ENCODE data around the gene ZNF432. TPM values are rescaled to one million over a fixed set of nuclear protein-coding genes. Genes with fewer than 3 reads are reported as not detected.

Gene ZNF432
- total and polyA plus RNA-seq, 2 of the 13 experiments (the other 11 are each of a cell fraction or from before 2014, with no cell fraction given), result 4.1 to 8.7 TPM

DNA sequence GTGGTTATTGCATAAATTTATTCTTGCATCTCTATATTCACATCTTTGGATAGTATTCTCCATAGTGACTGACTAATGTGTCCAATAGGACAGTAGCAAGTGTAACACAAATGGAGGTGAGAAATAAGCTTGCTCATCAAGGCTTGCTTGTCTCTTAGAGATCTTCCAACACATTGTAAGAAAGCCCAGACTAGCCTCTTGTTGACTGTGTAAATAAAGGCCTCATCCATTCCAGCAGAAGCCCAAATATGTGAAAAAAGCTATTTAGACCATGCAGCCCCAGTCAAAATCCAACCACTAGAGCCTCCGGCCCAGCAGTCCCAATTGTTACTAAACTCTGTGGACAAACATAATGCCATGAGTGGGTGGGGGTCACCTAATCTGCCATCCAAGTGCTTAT is 38.0 kb downstream of the ZNF432 start:
- H3K27ac ChIP-seq (ENCODE audit: extremely low read length, insufficient read depth, low read length), result no peak overlapping the region
- H4K20me1 ChIP-seq (ENCODE audit: insufficient read depth, low read length), result no peaks in the 10 kb centered on the region
- H3K9ac ChIP-seq (ENCODE audit: insufficient read depth, low read depth, low read length), result no peak overlapping the region
- in situ Hi-C loops (cut with HindIII; ENCODE audit: extremely low pct_ligation_motif_present, low pct_unique_long_range_greater_than_20kb) (no loop called here), intact Hi-C loops (cut with micrococcal nuclease; ENCODE audit: unreplicated experiment) (no loop called here)
- H3K4me3 ChIP-seq (replicated peaks in 1 of 3; ENCODE audit: insufficient read depth in 1 of 3, low read depth in 2 of 3, low read length in 3 of 3), result no peak overlapping the region
- DNase-seq (ENCODE audit: low spot score) (no peak), FAIRE-seq (no peak), ATAC-seq (no peak)
- peaks cover 18% of the 10 kb centered on the region for H3K4me1 ChIP-seq (ENCODE audit: insufficient read depth, low read length)
- no peaks in the 10 kb centered on the region; a peak in 1 of 5 replicates for H3K27me3 ChIP-seq (ENCODE audit: control insufficient read depth in 1 of 2, insufficient read depth in 2 of 2, low read length in 2 of 2)
- POLR2A ChIA-PET, result interaction anchor here (1.2 kb wide), 1 partner anchor 18 kb away, joined by 4 read pairs; the partner anchor contains the start of gene ZNF614
- TF ChIP-seq ADNP (CRISPR knock-in tag; IDR thresholded peaks at IDR 0.05) (no peak), ZNF7 (CRISPR knock-in tag; IDR thresholded peaks at IDR 0.05) (peak; percentile 89), FOXA1 (IDR thresholded peaks at IDR 0.05) (no peak), FOXA1 (CRISPR knock-in tag; IDR thresholded peaks at IDR 0.05) (peak; percentile 60), FOXA3 (CRISPR knock-in tag; IDR thresholded peaks at IDR 0.05) (peak; percentile 58)
- BruUV-seq (replicated peaks), result no TSS peak
- no peak overlapping the region for H3K4me2 ChIP-seq (ENCODE audit: low read depth, low read length)
- 17% methylated on average over 1 of the region's 1 CpG for WGBS (ENCODE audit: low lambda C conversion rate)
- H3K36me3 ChIP-seq (replicated peaks in 1 of 2; ENCODE audit: control insufficient read depth in 1 of 2, insufficient read depth in 2 of 2, low read length in 2 of 2), result peaks cover 6 to 16% of the 10 kb centered on the region in 2 experiments; a peak in 4 of 5 replicates
- CTCF ChIA-PET (ENCODE audit: low intra/inter-chr PET ratio, low total read pairs), result no interaction called here
- peaks cover 3% of the 10 kb centered on the region; the same call in 1 of the 2 replicates for H3K9me3 ChIP-seq (ENCODE audit: low read length)
- peaks cover 20% of the 10 kb centered on the region for H3K79me2 ChIP-seq (ENCODE audit: insufficient read depth, low read length)
- H2AFZ ChIP-seq (ENCODE audit: low read length), result no peak overlapping the region

DNA sequence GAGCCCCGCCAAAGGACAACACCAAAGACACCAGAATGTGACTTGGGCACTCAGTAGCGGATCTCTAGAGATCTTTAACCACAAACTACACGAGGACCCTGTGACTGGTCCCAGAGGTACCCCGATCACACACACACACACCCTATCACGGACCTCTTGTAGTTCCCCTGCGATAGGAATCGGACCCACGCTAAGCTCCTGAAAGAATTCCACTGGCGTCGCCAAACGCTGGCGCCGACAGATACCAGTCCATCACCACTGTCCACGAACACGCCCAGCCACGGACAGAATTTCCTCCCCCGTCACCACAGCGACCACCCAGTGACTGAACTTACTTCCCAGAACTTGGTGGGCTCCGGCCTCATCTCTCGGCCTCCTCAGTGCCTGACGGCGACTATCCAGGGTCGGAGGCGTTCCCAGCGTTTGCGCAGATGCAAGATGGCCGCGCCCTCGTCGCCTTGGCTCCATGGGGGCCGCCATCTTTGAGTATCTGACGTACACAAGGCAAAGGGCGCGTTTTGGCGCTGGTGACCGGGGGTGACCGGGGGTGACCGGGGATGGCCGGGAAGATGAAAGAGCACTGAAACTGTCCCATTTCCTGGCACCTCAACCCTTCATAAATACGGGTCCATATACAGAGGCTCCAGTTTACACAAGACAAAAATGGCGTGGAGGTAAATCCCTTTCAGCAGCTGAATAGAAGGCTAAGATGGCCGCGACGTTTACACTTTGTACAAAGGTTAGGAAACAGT is 40.7 kb downstream of the ZNF432 start, which contains the start of gene ZNF615:
Gene ZNF615, minus strand, starts transcription at position 406 of the 752 bp plus-strand sequence. CDS start 4,500 bp downstream, outside the sequence.
- peak within 1 kb of the TSS; percentile 97 for H2AFZ ChIP-seq (ENCODE audit: low read length)
- H3K79me2 ChIP-seq (ENCODE audit: insufficient read depth, low read length), result peaks cover 29% of the 10 kb centered on the region
- POLR2A ChIA-PET, result interaction anchor here (1.0 to 2.6 kb wide), 5 partner anchors 12 to 41 kb away, joined by 3 to 6 read pairs (median 3); no protein-coding TSS in a partner anchor
- DNase-seq (ENCODE audit: low spot score), result peak; percentile 76
- ATAC-seq, result peak; percentile 96
- 1% methylated on average over 37 of the region's 44 CpGs for WGBS (ENCODE audit: low lambda C conversion rate)
- in situ Hi-C loops (cut with HindIII; ENCODE audit: extremely low pct_ligation_motif_present, low pct_unique_long_range_greater_than_20kb) (no loop called here), intact Hi-C loops (cut with micrococcal nuclease; ENCODE audit: unreplicated experiment) (loop anchor here (10.0 kb wide), 1 partner anchor 83 kb away; the partner anchor contains the start of gene ZNF613)
- peak within 1 kb of the TSS; percentile 77 for H3K9ac ChIP-seq (ENCODE audit: insufficient read depth, low read depth, low read length)
- H3K36me3 ChIP-seq (replicated peaks in 1 of 2; ENCODE audit: control insufficient read depth in 1 of 2, insufficient read depth in 2 of 2, low read length in 2 of 2), result peaks cover 3 to 14% of the 10 kb centered on the region in 2 experiments; a peak in 3 of 5 replicates
- CTCF ChIA-PET (ENCODE audit: low intra/inter-chr PET ratio, low total read pairs), result no interaction called here
- peaks cover 12% of the 10 kb centered on the region; the same call in 1 of the 2 replicates for H3K9me3 ChIP-seq (ENCODE audit: low read length)
- H4K20me1 ChIP-seq (ENCODE audit: insufficient read depth, low read length), result no peaks in the 10 kb centered on the region
- H3K4me3 ChIP-seq (replicated peaks in 1 of 3; ENCODE audit: insufficient read depth in 1 of 3, low read depth in 2 of 3, low read length in 3 of 3), result peak within 1 kb of the TSS; percentile 67 to 100 (median 91)
- no peak for FAIRE-seq
- no peaks in the 10 kb centered on the region; a peak in 1 of 5 replicates for H3K27me3 ChIP-seq (ENCODE audit: control insufficient read depth in 1 of 2, insufficient read depth in 2 of 2, low read length in 2 of 2)
- peak within 1 kb of the TSS; percentile 70 for H3K27ac ChIP-seq (ENCODE audit: extremely low read length, insufficient read depth, low read length)
- H3K4me2 ChIP-seq (ENCODE audit: low read depth, low read length), result peak within 1 kb of the TSS; percentile 81
- BruUV-seq (replicated peaks), result no TSS peak
- H3K4me1 ChIP-seq (ENCODE audit: insufficient read depth, low read length), result peaks cover 18% of the 10 kb centered on the region
- TF ChIP-seq ZNF331 (CRISPR knock-in tag; IDR thresholded peaks at IDR 0.05) (0 out of 2 replicates have a peak, but pooled peaks have one; percentile 60), GATAD2A (CRISPR knock-in tag; IDR thresholded peaks at IDR 0.05) (peak; percentile 41; the same call in 1 of the 2 replicates)
- TF ChIP-seq, protein P1, sequence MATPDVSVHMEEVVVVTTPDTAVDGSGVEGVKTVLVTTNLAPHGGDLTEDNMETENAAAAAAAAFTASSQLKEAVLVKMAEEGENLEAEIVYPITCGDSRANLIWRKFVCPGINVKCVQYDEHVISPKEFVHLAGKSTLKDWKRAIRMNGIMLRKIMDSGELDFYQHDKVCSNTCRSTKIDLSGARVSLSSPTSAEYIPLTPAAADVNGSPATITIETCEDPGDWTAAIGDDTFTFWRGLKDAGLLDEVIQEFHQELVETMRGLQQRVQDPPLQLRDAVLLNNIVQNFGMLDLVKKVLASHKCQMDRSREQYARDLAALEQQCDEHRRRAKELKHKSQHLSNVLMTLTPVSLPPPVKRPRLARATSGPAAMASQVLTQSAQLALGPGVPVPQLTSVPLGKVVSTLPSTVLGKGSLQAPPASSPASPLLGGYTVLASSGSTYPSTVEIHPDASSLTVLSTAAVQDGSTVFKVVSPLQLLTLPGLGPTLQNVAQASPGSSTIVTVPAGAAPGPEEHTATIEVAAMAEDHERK (CRISPR knock-in tag; IDR thresholded peaks at IDR 0.05; ENCODE audit: low read depth), result 0 out of 2 replicates have a peak, but pooled peaks have one; percentile 16
- TF ChIP-seq, protein P2, sequence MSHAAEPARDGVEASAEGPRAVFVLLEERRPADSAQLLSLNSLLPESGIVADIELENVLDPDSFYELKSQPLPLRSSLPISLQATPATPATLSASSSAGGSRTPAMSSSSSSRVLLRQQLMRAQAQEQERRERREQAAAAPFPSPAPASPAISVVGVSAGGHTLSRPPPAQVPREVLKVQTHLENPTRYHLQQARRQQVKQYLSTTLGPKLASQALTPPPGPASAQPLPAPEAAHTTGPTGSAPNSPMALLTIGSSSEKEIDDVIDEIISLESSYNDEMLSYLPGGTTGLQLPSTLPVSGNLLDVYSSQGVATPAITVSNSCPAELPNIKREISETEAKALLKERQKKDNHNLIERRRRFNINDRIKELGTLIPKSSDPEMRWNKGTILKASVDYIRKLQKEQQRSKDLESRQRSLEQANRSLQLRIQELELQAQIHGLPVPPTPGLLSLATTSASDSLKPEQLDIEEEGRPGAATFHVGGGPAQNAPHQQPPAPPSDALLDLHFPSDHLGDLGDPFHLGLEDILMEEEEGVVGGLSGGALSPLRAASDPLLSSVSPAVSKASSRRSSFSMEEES (CRISPR knock-in tag; IDR thresholded peaks at IDR 0.05), result no peak; the same call in 1 of the 2 replicates
- TF ChIP-seq, protein P3, sequence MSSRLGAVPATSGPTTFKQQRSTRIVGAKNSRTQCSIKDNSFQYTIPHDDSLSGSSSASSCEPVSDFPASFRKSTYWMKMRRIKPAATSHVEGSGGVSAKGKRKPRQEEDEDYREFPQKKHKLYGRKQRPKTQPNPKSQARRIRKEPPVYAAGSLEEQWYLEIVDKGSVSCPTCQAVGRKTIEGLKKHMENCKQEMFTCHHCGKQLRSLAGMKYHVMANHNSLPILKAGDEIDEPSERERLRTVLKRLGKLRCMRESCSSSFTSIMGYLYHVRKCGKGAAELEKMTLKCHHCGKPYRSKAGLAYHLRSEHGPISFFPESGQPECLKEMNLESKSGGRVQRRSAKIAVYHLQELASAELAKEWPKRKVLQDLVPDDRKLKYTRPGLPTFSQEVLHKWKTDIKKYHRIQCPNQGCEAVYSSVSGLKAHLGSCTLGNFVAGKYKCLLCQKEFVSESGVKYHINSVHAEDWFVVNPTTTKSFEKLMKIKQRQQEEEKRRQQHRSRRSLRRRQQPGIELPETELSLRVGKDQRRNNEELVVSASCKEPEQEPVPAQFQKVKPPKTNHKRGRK (CRISPR knock-in tag; IDR thresholded peaks at IDR 0.05), result 0 out of 2 replicates have a peak, but pooled peaks have one; percentile 38
